HL-60 (cell line): ENCODE data around the gene AOC3.
"Not testable (repeated sequence)": the region's sequence is repeated elsewhere in the genome, so short reads cannot be mapped to it uniquely, and the experiment has no call there.

Experiments used
- DNase-seq, 2 experiments: peaks; one replicate each; pipeline ENCODE4 v3.0.0-alpha.2; 2010 to 2020; ENCODE audit warnings: low read depth in 1 of 2, low spot score in 1 of 2
- H3K27ac ChIP-seq: fragments of 250-450 bp; sonication (Bioruptor Pico); replicated peaks from 2 replicates; pipeline ENCODE4 v1.5.1; 2020; ENCODE audit warnings: mild to moderate bottlenecking, moderate library complexity
- H3K27me3 ChIP-seq: fragments of 250-450 bp; sonication (Bioruptor Pico); 2 replicates; pipeline ENCODE4 v1.5.1; 2021; ENCODE audit warnings: mild to moderate bottlenecking, moderate library complexity; ENCODE audit not compliant: insufficient read depth, poor library complexity, severe bottlenecking
- H3K4me3 ChIP-seq: replicated peaks from 2 replicates; pipeline ENCODE4 v1.5.1; 2011; ENCODE audit warnings: mild to moderate bottlenecking, control low read depth, low read length; ENCODE audit not compliant: insufficient read depth
- GABPA ChIP-seq: IDR thresholded peaks from 2 replicates; pipeline ENCODE4 v1.6.1; 2012; ENCODE audit warnings: low read depth
- POLR2AphosphoS5 ChIP-seq: IDR thresholded peaks from 2 replicates; pipeline ENCODE4 v1.6.1; 2012; ENCODE audit warnings: low read depth
- REST ChIP-seq: IDR thresholded peaks from 2 replicates; pipeline ENCODE4 v1.6.1; 2012; ENCODE audit warnings: low read depth; ENCODE audit not compliant: insufficient replicate concordance
- SPI1 ChIP-seq: IDR thresholded peaks from 2 replicates; pipeline ENCODE4 v1.6.1; 2012; ENCODE audit warnings: low read depth, mild to moderate bottlenecking, borderline replicate concordance
- TF ChIP-seq, protein P1 (sequence below): IDR thresholded peaks from one replicate; pipeline ENCODE4 v1.5.1; 2011; ENCODE audit warnings: low read length, control low read depth, inconsistent platforms; ENCODE audit not compliant: insufficient read depth

The AOC3 gene

DNA sequence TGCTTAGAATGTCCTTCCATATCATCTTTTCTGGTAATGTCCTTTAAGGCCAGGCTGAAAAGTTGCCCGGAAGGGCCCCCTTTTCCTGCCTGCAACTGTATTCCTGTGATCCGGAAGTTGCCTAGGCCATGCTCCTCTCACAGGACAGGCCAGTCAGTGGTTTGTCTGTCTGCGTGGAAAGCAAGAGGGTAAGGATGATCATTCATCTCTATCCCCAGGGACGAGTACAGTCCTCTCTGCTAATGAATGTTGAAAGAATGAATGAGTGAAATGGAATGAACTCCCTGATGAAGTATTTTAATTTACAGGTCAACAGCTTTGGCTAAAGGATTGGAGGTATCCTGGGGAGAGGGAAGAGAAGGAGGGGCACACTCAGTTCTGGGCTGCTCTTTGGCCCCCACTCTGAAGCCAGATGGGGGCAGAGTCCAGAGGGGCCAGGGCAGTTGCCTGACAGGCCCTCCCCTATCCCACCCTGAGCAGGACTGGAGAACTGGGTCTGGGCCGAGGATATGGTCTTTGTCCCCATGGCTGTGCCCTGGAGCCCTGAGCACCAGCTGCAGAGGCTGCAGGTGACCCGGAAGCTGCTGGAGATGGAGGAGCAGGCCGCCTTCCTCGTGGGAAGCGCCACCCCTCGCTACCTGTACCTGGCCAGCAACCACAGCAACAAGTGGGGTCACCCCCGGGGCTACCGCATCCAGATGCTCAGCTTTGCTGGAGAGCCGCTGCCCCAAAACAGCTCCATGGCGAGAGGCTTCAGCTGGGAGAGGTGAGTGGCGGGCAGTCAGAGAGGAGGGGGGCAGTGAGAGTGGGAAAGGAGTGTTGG lies 3.2 kb downstream of the AOC3 start:
- no peak for DNase-seq
- TF ChIP-seq SPI1 = no peak
- no peak for TF ChIP-seq GABPA
- TF ChIP-seq POLR2AphosphoS5 = no peak
- TF ChIP-seq REST = no peak
- TF ChIP-seq, protein P1, sequence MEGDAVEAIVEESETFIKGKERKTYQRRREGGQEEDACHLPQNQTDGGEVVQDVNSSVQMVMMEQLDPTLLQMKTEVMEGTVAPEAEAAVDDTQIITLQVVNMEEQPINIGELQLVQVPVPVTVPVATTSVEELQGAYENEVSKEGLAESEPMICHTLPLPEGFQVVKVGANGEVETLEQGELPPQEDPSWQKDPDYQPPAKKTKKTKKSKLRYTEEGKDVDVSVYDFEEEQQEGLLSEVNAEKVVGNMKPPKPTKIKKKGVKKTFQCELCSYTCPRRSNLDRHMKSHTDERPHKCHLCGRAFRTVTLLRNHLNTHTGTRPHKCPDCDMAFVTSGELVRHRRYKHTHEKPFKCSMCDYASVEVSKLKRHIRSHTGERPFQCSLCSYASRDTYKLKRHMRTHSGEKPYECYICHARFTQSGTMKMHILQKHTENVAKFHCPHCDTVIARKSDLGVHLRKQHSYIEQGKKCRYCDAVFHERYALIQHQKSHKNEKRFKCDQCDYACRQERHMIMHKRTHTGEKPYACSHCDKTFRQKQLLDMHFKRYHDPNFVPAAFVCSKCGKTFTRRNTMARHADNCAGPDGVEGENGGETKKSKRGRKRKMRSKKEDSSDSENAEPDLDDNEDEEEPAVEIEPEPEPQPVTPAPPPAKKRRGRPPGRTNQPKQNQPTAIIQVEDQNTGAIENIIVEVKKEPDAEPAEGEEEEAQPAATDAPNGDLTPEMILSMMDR = no peak
- H3K27me3 ChIP-seq = no peaks in the 10 kb centered on the region
- no peak overlapping the region for H3K4me3 ChIP-seq
- no peak overlapping the region for H3K27ac ChIP-seq

- no peak for DNase-seq
- TF ChIP-seq, protein P1 = no peak
- no peak for TF ChIP-seq REST
- no peak for TF ChIP-seq GABPA
- TF ChIP-seq SPI1 = no peak
- no peak for TF ChIP-seq POLR2AphosphoS5
- Histone ChIP-seq H3K4me3 (no peak overlapping the region), H3K27ac (no peak overlapping the region), H3K27me3 (no peaks in the 10 kb centered on the region)
These were observed 4.1 kb downstream of the AOC3 start for GRCh38 chr17:42855048-42855596.

GRCh38 chr17:42856093-42856492 lies 5.1 kb downstream of the AOC3 start:
- not testable (repeated sequence) for H3K27me3 ChIP-seq, H3K4me3 ChIP-seq, DNase-seq, H3K27ac ChIP-seq

- not testable (repeated sequence) for H3K27me3 ChIP-seq, H3K4me3 ChIP-seq, DNase-seq, H3K27ac ChIP-seq
These were observed 5.5 kb downstream of the AOC3 start for GRCh38 chr17:42856516-42856915.

- no peak for DNase-seq
- Histone ChIP-seq H3K27ac (no peak overlapping the region), H3K27me3 (no peaks in the 10 kb centered on the region), H3K4me3 (no peak overlapping the region)
- TF ChIP-seq POLR2AphosphoS5 (no peak), GABPA (no peak), REST (no peak), SPI1 (no peak)
- TF ChIP-seq, protein P1 = no peak
These were observed 6.4 kb downstream of the AOC3 start for GRCh38 chr17:42857389-42857788.
